Stimulated activated CD8-positive, alpha-beta memory T cell treated with anti-CD3 and anti-CD28 coated beads, Interleukin-12 subunit alpha, Interleukin-12 subunit beta, amount 100 ng/mL, for 24 hours (primary cell): ENCODE results near the gene GOLPH3.
"Not testable (repeated sequence)": the region's sequence is repeated elsewhere in the genome, so short reads cannot be mapped to it uniquely, and the experiment has no call there.

Experiments used
- DNase-seq: peaks from one replicate; pipeline ENCODE4 v3.0.0-alpha.2; 2020; ENCODE audit errors: extremely low read depth

Gene GOLPH3

DNA sequence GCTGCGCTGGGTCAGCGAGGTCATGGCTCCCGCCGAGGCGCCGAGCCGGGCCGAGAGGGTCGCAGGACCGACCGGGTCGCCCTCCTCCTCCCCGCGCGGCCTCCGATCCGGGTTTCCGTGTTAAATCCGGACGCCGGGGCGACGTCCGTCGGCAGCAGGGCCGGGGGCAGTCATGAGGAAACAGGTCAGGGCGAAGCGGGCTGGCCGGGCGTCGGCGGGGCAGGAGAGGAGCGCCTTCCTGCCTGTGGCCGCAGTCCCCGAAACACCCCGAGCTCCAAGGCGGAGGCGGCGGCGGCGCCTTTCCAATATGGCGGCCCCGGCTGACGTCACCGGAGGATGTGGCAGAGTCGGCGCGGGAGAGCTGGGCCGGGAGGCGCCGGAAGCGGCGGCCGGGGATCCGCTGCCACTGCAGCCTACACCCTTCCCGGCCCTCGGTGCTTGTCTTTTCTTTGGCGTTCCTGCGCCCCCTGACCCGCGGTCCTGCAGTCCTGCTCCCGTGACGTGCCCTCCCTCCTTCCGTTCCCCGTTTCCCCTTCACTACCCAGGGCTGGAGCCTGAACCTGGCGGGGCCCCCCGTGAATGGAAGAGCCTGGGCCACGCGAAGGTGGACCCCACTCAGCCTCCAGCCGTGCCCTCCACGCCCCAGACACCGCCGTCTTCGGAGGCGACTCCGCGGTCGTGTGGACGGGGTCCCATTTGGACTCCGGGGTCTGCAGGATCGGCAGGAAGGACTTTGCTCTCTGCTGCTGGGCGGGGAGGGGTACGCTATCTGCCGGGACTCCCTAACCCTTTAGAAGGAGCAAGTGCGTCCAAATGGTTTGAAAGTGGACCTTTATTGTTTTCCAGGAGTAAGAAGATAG lies at the start of gene GOLPH3:
Gene GOLPH3 (minus strand): TSS at position 309 of the 860 bp plus-strand sequence. CDS start 285 bp downstream, at position 24.
- DNase-seq, result peak; percentile 88

DNA sequence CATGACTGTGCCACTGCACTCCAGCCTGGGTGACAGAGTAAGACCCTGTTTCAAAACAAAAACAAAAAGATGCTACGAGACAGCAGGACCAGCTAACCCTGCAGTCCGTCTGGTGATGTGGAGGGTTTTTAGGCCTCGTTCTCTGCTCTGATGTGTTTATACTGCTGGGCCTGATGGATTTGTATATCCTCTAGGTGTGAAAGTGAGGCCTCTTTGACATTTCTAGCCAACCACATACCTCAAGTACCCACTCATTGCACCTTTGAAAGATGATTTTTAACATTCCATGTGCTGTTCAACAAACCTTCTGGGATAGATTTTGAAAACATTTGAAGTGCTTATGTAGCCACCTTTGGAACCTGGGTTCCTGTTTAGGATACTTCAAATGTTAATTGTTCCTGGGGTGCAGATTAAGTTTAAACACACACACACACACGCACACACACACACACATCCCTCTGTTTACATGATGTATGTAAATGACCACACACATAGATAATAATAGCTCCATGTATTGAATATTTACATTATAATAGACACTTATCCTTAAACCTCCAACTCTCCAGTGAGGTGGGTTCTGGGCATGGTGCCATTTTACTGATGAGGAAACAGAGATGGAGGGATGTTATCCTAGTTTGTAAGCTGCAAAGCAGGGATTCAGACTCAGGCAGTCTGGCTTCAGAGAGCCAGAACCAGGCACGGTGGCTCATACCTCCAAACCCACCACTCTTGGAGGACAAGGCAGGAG lies 48.8 kb upstream of the GOLPH3 start:
- no peak for DNase-seq

DNA sequence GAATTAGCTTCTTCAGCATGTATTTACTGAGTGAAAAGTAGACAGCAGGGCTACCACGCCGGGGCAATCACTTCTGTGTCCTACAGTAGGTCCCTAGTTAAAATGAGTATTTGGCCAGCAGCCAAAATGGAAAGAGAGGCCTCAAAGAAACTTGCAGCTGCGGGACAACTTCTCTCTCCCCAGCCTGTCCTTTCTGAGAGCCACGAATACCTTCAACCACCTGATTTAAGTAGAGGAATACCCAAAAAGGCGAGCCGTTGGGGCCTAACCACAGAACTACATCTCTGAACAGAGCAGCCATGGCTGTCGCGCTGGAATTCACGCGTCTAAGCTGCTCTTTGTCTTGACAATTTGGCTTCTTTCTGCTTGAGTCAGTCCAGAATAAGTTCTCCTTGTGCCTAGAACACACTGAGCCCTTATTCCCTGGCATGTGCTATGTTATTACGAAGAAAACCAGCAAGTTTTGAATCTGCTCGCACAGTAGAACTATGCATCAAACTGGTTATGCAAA lies 43.8 kb upstream of the GOLPH3 start:
- no peak for DNase-seq

DNA sequence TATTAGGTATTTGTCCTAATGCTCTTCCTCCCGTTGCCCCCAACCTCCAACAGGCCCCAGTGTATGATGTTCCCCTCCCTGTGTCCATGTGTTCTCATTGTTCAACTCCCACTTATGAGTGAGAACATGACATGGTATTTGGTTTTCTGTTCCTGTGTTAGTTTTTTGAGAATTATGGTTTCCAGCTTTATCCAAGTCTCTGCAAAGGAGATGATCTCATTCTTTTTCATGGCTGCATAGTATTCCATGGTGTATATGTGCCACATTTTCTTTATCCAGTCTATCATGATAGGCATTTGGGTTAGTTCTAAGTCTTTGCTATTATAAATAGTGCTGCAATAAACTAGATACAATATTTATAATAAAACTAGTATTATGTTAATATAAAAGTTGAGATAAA lies 40.2 kb upstream of the GOLPH3 start:
- not testable (repeated sequence) for DNase-seq

- DNase-seq, result no peak
Measured at GRCh38 chr5:32210151-32210550, 36.0 kb upstream of the GOLPH3 start.

DNA sequence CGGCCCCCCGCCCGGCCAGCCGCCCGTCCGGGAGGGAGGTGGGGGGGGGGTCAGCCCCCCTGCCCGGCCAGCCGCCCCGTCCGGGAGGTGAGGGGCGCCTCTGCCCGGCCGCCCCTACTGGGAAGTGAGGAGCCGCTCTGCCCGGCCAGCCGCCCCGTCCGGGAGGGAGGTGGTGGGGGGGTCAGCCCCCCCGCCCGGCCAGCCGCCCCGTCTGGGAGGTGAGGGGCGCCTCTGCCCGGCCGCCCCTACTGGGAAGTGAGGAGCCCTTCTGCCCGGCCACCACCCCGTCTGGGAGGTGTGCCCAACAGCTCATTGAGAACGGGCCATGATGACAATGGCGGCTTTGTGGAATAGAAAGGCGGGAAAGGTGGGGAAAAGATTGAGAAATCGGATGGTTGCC lies 34.7 kb upstream of the GOLPH3 start:
- not testable (repeated sequence) for DNase-seq

DNA sequence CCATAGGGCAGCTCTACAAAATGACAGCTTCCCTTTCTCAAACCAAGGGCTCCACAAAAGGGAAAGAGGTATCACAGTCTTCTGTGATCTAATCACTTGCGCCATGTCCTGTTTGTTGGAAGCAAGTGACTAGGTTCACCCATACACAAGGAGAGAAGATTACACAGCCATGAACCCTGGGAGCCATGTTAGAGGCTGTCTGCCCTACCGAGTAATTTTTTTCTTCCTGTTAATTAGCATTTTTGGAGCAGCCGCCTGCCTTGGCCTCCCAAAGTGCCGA lies 33.2 kb upstream of the GOLPH3 start:
- DNase-seq, result no peak

- no peak for DNase-seq
Measured at GRCh38 chr5:32206509-32207354, 32.6 kb upstream of the GOLPH3 start.

GRCh38 chr5:32206053-32206452 lies 31.9 kb upstream of the GOLPH3 start:
- DNase-seq, result no peak

DNA sequence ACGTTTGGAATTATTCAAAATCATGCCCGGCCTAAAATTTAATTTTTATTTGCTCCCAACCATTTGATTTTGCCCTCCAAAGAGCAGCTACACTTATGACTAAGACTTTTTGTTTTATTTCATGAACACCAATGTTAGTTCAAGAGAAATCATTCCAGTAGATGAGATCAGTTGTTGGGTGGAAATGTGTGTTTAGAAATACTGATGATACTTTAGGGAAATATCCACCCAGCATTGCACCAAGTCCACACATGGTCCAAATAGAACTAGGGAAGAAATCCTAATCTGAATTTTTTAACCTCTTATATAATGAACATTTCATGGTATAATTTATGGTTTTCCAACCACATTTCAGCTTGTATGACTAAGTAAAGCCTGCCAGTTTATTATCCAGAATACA lies 28.3 kb upstream of the GOLPH3 start:
- DNase-seq, result no peak

GRCh38 chr5:32201122-32201753 lies 27.1 kb upstream of the GOLPH3 start:
- no peak for DNase-seq

- no peak for DNase-seq
Measured at GRCh38 chr5:32197032-32197431, 22.9 kb upstream of the GOLPH3 start.

DNA sequence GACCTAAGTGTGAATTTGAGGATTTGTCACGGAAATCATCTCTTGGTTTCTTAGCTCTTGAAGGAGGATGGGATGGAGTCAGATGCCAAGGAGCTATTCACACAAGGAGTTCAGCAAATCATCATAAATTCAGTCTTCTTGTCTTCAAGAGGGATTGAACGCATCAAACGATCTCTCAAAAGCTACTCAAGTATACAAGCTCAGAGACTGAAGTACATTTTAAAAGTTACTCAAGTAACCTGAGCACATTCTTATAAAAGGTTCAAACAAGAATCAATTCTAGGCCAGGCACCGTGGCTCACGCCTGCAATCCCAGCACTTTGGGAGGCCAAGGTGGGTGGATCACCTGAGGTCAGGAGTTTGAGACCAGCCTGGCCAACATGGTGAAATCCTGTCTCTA lies 21.1 kb upstream of the GOLPH3 start:
- no peak for DNase-seq

GRCh38 chr5:32193591-32193990 lies 19.5 kb upstream of the GOLPH3 start:
- DNase-seq, result no peak

GRCh38 chr5:32190095-32190494 lies 16.0 kb upstream of the GOLPH3 start:
- no peak for DNase-seq

GRCh38 chr5:32187675-32188074 lies 13.6 kb upstream of the GOLPH3 start:
- DNase-seq, result no peak

DNA sequence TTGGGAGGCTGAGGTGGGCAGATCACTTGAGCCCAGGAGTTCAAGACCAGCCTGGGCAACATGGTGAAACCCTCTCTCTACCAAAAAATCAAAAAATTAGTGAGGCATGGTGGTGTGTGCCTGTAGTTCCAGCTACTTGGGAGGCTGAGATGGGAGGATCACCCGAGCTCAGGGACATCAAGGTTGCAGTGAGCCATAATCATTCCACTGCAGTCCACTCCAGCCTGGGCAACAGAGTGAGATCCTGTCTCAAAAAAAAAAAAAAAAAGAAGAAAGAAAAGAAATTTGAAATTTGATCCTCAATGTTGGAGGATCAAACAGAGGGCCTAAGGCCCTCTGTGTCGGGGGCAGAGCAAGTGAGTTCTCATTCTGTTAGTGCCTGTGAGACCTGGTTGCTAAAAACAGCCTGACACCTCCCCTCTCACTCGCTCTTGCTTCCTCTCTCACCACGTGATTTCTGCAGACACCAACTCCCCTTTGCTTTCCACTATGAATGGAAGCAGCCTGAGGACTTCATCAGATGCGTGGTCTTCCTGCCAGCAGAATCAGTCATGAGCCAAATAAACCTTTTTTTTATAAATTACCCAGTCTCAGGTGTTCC lies 8.4 kb upstream of the GOLPH3 start:
- no peak for DNase-seq

DNA sequence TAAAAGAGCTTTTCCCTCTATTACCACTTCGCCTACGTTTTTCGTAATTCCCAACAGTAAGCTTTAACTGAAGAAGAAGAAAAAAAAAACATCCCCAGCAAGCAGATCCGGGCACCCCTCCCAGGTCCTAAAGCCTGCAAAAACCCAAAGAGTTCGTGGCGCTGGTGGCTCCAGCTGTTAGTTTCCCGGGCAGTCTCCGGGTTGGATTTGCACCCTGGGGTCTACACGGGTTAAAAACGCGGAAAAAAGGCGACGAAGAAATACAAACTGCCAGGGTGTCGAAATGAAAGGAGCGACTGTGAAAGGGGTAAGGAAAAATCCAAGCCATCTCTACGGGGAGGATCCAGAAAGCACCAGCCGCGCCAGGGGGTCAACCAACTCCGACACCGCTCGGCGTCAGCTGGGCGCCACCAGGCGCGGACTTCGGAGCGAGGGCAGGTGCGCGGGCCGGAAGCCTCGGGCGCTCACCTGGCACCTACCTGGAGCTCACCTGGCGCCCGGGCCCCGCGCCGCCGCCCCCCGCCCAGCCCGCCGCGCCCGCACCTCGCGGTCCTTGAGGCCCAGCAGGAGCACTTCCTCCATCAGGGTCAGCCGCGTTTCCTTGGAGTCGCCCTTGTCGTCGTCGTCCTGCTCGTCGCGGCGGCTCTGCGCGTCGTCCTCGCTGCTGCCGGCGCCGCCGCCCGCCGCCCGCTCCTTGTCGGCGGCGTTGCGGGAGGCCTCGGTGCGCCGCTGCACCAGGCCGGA lies 680 bp downstream of the GOLPH3 start:
- DNase-seq, result no peak

GRCh38 chr5:32172923-32173266 lies 1.2 kb downstream of the GOLPH3 start:
- DNase-seq, result no peak

DNA sequence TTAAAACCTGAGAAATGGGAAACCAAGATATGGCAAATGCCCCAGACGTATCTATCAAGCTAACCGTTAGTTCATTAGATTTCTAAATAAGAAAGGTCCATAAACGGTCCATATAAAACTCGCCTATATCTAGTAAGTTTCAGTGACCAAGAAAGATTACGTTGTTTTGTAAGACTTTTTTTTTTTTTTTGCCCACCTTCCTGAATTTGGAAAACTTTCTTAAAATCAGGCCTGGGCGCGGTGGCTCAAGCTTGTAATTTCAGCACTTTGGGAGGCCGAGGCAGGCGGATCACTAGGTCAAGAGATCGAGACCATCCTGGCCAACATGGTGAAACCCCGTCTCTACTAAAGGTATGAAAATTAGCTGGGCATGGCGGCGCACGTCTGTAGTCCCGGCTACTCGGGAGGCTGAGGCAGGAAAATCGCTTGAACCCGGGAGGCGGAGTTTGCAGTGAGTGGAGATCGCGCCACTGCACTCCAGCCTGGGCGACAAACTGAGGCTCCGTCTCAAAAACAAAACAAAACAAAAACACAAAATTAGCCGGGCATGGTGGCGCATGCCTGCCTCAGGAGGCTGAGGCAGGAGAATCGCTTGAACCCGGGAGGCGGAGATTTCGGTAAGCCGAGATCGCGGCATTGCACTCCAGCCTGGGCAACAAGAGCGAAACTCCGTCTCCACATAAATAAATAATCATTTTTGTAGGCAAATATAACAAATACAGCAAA lies 1.8 kb downstream of the GOLPH3 start:
- not testable (repeated sequence) for DNase-seq
